ENCODE data around the gene GPC1. TPM values are rescaled to one million over a fixed set of nuclear protein-coding genes. Genes with fewer than 3 reads are reported as not detected.
A peak's percentile ranks its signal among the peaks of the same experiment; 100 is the strongest.

GPC1 gene
- total RNA-seq, 1 experiment from 2014 or later = 26.9 TPM

GRCh38 chr2:240440704-240441320 lies 5.3 kb downstream of the GPC1 start:
- no peak for DNase-seq (ENCODE audit: low read depth)

- DNase-seq (ENCODE audit: low read depth) = no peak
Observed at GRCh38 chr2:240441326-240441992, 6.0 kb downstream of the GPC1 start.

- no peak for DNase-seq (ENCODE audit: low read depth)
Observed at GRCh38 chr2:240441993-240442411, 6.5 kb downstream of the GPC1 start.

DNA sequence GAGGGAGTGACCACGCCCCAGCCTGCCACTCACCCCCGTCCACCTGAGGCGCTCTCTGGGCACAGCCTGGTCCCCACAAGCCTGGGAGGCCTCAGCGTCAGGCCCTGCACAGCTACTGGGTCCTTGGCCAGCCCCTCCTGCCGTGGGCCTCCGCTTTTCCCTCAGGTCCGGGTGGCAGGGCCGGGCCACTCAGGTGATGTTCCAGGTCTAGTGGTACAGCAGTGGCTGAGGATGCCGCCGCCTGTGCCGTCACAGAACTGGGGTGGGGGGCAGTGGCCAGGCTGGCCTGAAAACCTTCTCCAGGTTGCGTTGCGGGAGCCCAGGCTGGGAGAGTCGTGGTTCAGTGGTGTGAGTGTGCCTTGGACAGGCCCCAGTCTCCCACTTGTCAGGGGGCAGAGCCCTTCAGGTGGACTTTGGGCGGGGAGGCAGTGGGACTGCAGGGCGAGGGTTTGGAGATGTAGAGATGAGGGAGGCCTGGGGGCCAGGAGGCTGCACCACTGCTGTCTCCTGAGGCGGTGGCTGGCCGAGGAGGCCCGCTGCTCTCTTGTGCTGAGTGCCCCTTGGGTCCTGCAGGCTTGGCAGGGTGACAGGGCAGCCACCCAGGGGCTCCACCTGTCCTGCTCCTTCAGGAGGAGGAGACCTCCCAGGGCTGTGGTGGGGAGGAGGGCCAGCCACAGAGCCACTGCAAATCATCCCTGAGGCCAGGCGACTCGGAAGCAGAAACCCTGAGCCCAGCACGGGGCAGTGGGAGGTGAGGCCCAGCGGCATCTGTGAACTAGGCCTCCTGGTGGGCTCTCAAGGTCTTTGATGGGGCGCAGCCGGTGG lies 7.6 kb downstream of the GPC1 start:
- DNase-seq (ENCODE audit: low read depth) = no peak

GRCh38 chr2:240443891-240444301 lies 8.4 kb downstream of the GPC1 start:
- DNase-seq (ENCODE audit: low read depth) = no peak

DNA sequence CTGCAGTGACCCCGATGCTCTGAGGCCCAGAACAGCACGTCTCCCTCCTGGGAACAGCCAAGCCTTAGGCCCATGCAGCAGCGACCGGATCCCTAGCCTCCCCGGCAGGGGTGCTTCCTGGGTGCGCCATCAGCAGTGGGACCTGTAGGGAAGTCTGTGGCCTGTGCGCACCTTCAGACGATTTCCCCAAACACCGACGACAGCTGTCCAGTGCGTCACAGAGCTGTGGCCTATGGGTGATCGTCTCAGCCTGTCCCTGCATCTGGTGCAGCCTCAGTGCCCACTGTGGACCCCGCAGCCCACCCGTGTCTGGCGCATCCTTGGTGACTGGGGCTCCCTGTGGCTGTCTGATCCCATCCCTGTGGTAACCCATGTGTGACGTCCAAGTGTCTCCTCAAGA lies 9.0 kb downstream of the GPC1 start:
- no peak for DNase-seq (ENCODE audit: low read depth)

- DNase-seq (ENCODE audit: low read depth) = no peak
Observed at GRCh38 chr2:240445961-240446663, 10.6 kb downstream of the GPC1 start.

DNA sequence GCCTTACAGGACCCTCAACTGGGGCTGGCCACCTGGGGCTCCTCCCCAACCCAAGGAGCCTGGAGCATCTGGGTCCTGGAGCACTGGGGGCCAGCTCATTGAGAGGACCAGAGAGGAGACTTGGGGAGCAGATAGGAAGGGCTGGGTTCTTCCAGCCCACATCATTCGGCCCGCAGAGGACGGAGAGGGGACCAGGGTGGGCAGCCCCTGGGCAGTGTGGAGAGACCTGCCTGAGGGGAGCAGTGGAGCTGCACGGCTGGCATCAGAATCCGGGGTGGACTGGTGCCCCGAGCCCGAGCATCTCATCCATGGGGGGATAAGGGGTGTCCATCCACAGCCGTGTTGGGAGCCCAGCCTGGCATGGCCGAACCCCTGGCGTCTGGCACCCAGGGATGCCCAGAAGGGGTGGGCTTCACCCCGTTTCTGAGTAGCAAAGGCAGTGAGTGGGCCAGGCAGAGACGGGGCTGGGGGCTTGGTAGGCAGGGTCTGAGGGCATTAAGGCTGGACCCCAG lies 11.3 kb downstream of the GPC1 start:
- DNase-seq (ENCODE audit: low read depth) = no peak

DNA sequence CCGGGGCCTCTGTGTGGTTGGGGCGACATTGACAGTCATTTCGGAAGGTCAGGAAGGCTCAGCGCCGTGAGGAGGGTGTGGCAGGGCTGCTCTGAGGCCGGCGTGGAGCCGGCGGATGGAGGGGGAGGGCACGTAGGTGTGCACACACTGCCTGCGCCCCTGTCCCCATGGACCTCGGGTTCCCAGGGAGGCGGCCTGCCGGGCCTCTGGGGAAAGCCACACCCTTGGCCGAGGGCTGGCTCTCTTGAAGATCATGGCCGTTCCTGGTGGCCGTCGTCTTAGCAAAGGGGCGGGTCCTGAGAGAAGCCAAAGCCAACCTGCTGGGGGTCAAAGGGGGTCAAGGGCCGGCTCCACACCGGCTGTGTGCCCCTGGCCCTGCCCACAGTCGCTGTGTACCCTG lies 11.9 kb downstream of the GPC1 start:
- no peak for DNase-seq (ENCODE audit: low read depth)

DNA sequence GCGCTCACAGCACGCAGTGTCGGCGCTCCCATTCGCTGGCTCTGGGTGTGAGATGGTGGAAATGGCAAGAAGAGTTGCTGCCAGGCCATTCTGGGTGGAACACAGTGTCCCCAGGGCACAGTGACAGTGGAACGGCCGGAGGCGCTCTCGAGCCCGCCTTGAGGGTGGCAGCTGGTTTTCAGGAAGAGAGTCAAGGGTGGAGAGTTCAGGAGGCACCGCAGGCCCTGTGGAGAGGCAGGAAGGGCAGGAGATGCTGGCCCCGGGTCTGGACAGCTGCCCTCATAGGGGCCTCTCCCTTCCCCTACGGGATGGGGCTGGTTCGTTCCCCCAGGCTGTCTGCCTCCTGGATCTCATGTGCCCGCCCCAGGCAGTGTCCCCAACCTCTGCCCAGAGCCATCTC lies 12.5 kb downstream of the GPC1 start:
- no peak for DNase-seq (ENCODE audit: low read depth)

DNA sequence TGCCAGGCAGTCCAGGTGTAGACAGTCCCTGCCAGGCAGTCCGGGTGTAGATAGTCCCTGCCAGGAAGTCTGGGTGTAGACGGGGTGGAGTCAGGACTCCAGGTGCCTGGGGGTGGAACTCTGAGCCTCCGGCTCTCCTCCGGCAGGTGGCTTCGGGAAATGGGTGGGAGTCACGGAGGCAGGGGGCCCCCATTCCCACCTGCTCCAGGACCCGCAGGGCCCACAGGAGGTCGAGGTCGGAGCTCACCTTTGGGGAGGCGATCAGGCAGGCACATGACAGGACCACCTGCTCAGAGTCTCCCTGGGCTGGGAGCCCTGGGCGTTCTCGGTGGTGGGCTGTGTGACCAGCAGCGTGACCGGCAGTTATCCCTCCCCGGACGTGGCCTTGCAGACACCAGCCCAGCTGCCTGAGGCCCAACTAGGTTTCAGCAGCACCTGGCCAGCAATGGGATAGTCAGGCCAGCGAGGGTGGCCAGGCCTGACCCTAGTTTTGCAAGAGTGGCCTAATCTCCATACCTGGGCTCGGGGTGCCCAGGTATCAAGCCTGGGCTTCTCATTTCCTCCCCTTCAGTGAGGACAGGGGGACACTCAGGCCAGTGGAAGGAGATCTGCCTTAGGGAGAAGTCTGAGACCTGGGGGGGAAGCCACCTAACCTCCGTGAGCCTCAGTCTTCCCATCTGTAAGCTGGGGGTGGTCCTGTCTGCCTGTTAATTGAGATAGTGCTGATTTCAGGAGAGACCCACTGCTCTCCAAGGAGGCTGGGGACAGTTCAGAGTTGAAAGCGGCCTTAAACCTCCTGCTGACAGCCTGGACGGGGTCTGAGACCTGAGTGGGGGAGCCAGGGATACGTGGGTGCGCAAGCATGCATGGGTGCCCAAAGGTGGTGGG lies 13.2 kb downstream of the GPC1 start:
- DNase-seq (ENCODE audit: low read depth) = no peak

GRCh38 chr2:240449764-240450531 lies 14.5 kb downstream of the GPC1 start:
- no peak for DNase-seq (ENCODE audit: low read depth)

GRCh38 chr2:240450532-240451107 lies 15.2 kb downstream of the GPC1 start:
- DNase-seq (ENCODE audit: low read depth) = no peak

DNA sequence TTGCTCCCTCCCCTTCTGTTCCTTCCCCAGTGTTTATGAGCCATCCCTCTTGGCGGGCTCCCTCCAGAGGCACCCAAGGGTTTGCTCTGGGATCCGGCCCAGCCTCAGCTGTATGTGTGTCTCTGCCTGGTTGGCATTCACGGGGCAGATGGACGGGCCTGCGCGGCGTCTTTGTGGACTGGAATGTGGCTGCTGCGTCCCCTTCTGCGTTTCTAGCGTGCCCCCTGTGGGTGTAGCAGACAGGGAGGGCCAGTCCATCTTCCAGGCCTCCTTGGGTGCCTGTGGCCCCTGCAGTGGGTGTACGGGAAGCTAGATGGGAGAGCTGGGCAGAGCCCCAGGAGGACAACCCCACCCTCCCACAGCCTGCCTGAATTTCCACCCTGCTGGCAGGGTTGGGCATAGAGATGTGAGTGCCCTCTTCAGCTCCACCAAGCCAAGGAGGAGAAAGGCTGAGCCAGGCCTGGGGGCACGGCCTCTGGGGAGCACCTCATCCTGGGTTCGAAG lies 15.7 kb downstream of the GPC1 start:
- DNase-seq (ENCODE audit: low read depth) = no peak

DNA sequence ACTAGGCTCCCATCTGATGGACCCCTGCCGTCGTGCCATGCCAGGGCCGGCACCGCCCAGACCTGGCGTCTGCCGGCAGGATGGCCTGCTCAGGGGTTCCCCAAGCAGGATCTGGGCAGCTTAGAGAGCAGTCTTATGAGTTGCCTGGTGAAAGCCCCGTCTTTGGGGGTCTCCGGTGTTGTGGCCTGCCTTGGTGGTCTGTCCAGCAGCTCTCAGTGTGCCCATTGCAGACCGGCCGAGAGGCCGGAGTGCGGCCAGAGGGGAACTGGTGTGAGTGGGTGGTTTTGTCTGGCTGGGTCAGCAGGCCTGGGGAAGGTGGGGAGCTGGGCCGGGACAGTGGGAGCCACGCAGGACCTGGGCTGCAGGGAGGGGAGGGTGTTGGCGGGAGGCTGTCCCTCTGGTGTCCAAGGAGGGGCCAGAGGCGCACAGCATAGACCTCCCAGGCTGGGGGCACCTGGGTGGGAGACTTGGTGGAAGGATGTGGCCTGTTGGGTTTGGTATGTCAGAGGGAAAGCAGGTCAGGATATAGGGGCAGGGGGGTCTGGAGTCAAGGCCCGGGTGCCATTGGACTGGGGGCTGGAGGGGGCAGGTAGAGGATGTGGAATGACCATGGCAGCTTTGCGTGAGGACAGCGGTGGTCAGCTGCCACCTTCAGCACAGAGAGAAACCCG lies 16.5 kb downstream of the GPC1 start:
- no peak for DNase-seq (ENCODE audit: low read depth)

- peak; percentile 49 for DNase-seq (ENCODE audit: low read depth)
Observed at GRCh38 chr2:240452462-240453256, 17.2 kb downstream of the GPC1 start.

DNA sequence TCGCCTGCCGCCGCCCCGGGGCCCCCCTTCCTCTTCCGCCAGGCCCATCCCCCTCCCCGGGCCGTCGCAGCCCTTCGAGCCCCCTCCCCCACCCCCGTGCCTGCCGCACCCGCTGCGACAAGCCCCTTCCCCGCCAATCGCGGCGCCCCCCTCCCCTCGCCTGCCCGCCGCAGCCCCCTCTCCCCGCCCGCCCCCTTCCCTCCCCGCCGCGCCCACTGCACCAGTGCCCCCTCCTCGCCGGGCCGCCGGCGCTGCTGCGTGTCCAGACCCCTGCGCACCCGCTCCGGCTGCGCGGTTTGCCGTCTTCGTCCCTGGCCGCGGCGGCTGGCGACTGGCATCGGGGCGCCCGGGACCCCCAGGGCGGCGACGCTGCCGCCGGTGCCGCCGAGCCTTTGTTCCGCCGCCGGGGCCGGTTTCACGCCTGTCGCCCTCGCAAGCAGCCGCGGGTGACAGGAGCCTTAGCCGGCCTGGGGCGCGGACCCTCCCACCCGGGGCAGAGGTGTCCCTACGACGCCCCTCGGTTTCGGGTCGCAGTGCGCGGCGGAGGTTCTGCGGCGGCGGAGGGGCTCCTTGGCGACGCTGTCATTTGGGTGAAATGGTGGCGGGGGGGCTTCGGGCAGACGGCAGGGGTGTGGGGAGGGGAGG lies 18.1 kb downstream of the GPC1 start:
- DNase-seq (ENCODE audit: low read depth) = no peak
